Muscle of back (tissue), 11 donors: Measurements from ENCODE around the gene HOXB6. TPM values are rescaled to one million over a fixed set of nuclear protein-coding genes. Genes with fewer than 3 reads are reported as not detected.

ENCODE experiments used
- DNase-seq, 3 donors: peaks; one replicate each; pipeline versions ENCODE4 v3.0.0 to v3.0.0-alpha.2; 2013
- polyA plus RNA-seq, 10 donors: library from polyadenylated mRNA; unstranded; fragments of 120-200 nt; gene quantifications; one replicate each; pipeline ENCODE4 v1.2.1, GENCODE V29; 2013; ENCODE audit not compliant: insufficient read length in 10 of 10

Gene HOXB6
- polyA plus RNA-seq, 10 donors: 1.6 to 7.2 (median 2.8) TPM

DNA sequence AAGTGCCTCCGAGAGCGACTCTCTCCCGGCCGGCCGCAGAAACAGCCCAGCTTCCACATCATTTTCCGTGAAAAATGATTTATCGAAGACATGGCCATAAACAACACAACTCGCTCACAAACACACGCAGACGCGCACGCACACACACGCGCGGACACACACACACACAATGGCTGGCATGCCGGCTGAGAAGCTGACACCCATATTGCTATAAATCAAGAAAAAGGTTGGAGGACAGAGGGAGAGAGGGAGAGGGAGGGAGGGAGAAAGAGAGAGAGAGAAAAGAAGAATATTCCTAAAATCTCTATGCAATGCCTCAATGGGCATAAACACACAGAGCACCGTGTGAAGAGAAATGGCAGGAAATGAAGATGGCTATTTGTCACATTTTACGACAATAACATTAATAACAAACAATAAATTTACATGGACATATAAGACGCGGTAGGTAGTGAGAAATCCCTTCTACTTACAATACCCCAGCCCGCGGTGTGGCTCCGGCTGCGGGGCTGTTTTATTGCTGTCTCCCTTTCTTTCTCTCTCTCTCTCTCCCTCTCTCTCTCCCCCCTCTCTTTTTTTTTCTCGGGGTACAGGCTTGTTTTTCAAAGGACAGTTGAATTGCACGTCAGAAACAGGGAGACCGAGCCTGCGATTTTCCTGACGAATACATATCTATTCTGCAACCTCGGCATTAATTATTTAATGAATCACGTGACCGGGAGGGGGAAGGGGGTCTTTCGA lies 36.1 kb downstream of the HOXB6 start:
- peak in 1 of 3 donors; percentile 51 for DNase-seq

DNA sequence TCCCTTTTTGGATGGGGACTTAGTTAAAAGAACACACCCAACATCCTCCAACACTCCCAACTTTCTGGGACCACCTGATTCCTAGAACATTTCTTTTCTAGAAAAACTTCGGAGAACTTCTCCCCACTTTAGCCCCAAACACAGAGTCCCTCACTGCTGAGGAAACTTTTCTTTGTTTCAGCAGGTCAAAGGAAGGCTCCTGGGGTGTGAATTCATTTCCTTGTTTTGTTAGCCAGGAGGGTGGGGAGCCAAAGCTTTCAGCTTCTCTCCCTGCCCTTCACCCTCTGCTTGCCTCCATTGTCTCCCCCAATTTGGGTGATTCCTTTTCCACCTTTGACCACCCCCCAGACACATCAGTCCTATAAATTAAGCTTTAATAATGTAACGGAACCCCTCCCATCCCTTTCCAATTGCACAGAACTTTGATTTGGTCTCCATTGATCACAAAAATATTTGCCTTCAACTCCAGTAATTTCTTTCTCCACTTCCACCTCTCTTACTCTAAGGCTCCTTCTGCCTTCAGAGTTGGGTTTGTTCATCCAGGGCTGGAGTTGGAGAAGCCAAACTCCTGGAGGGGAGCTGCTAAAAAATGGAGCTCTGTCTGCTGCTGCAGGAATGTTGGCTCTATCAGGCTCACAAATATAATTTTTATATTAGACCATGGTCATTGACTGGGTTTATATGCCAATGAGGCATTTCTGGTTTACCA lies 37.0 kb downstream of the HOXB6 start:
- no peak for DNase-seq

DNA sequence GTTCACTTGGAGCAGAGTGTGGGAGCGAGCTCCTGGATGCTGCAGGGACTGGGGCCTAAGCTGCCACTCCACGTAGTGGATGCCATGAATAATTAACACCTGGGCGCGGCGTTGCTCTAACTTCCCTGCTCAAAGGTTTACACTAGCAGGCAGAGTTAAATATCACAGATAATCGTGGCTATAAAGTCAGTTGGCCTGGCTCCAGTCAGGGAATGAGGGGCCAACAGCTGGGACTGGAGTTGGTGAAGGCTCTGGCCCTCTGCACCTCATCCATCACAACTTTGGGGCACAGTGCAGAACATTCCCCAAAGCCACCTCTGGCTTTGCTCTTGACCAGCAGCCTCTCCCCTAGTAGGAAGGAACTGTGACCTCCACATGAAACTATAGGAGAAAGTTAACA lies 37.6 kb downstream of the HOXB6 start:
- DNase-seq: no peak

DNA sequence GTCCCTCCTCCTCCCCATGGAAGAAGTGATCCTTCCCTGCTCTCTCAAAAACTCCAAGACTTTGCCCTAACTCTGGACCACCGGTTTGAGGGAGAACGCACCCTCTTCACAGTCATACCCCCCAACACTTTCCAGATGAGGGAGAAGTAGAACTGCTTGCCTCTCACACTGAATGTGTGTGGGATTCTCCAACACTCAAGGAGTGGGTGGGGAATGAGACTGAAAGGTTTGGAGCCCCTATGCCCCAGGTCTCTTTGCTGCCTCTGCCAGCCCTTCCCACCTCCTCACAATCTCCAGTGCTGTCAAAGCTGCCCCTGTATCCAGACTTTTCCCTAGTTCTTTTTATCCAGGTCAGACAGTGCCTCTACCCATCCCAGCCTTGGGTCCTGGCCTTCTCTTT lies 38.1 kb downstream of the HOXB6 start:
- DNase-seq: no peak

DNA sequence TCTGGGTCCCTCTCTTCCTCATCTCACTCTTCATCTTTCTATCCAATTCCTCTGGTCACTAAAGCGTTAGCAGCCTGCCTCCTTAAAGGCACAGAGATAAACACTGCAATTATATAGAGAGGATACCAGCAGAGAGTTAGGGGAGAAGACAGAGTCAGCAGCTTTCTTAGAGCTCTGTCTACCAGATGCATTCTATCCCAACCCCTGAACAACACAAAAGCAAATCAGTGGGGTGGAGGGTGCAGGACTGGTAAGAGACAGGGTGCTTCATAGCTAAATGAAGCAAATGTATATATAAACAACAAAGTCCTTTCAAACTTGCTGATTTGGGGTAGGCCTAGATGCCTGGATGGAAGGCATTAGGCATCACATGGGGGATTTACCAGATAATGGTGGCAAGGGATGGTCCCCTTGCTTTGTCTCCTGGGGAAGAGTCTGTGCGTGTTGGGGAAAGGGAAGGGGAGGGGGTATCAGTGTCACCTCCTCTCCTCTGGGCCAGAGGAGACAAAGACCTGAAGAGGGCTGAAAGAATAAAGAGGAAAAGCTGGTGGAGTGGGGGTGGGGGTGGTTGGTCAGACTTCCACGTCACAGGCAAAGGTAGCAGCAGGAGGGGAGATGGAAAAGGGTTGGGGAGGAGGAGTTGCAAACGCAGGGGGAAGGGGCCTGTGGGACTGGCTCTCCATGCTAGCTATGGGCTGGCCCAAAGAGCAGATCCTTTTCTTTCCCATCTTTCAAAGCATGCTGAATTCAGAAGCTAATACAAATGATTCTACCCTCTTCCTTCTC lies 38.7 kb downstream of the HOXB6 start:
- DNase-seq: no peak

DNA sequence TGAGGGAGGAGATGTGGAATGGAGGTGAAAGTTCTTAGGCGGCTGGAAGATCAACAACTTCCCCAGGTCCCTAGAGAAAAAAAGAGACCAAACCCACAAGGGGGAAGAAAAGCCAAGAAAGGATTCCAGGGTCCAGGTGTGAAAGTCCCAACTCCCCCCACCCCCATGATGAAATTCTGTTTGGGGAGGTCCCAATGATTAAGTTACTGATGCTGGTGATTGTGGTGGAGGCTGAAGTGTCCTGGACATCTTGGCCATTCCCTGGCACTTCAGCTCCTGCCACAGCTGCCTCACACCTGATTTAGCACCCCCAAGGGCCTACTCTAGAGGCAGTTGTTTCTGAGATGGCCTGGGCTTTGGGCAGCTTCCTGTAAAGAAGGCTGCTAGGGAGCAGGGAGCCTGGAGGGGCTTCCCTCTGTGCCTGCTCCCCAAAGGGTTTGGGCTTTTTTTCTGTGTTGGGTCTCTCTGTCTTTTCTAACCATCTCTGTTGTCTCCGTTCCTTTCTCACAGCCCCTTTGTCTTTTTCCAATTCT lies 39.7 kb downstream of the HOXB6 start:
- no peak for DNase-seq

DNA sequence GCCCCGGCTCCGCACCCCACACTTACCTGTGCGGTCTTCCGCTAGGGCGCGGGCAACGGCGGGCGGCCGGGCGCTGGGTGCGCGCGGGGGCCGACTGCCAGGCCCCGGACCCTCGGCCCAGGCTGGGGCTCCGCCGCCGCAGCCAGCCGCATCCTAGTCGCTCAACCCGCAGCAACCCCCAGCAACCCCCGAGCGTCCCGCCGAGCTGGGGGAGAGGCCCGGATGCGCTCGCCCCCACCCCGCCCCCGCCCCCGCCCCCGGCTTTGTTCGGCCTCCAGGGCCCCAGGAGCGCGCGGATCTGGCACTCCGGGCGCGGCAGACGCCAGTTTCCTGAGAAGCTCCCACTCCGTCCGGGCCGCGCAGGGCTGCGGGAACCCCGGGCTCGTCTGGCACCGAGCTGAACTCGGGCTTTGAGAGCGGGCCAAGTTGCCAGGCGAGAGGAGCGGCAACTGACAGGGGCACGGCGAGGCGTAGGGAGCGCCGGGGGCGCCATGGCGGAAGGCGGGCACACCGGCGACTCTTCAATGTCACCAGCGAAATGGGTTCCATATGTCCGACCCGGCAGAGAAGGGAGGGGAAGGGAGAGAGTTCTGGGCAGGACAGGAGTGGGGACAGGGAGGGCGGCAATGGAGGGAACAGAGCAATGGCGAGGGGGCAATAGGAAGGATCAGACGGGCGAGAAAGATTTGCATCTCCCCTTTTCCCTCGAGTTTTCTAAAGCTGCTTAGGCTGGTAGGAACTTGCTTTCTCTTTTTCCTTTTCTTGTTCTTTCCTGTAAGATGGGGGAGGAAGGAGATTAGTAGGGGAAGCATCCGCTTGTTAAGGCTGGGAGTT lies 40.4 kb downstream of the HOXB6 start:
- DNase-seq: peak in 1 of 3 donors; percentile 73

DNA sequence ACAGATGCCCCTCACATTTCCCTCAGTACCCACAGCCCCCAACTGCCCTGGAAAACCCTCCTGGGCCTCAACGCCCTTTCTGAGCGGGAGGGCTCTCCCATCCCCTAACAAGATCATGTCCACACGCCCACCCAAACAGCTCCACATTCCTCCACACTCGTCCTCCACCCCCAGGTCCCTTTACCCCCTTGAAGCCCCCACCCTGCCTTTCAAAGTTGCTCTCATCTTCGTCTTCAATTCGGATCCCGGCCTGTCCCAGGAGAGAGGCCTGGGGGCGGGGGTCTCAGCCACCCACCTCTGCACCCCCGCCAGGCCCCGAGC lies 41.0 kb downstream of the HOXB6 start:
- DNase-seq: no peak

DNA sequence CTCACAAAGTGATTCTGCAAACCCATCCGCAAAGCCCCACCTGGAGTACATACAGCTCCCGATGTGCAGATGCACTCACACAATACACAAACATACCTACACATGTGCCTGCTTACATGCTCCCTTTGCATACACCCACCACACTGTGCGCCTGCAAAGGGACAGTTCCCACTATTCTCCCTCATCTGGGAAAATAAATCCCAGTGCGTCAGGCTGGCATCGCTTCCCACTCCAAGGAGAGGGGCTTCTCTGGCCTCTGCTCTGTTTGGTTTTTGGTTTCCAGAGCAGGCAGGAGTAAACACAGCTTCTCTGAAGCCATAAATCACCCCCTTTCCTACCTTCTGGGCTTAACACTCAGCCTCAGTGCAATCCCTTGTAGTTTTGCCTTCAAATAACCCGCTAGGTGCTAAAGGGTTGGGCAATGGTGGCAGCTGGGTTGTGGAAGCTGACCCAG lies 41.4 kb downstream of the HOXB6 start:
- peak in 1 of 3 donors; percentile 32 for DNase-seq

DNA sequence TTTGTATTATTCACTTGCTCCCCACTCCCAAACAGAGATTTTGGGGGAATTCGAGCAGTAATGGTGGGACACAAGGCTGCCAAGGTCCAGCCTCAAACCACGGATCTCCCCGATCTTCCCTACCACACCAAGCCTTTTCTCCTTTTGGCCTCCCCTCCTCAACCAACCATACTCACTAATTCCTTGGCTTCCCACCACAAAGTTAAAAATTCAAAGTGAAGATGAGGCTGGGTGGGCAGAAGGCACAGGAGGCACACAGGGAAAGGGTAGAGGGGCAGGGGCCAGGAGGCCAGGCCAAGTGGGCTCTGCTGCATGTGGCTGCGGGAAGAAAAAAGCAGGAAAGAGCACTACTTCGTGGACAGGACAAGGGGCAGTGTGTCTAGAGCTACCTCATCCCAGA lies 41.9 kb downstream of the HOXB6 start:
- no peak for DNase-seq

DNA sequence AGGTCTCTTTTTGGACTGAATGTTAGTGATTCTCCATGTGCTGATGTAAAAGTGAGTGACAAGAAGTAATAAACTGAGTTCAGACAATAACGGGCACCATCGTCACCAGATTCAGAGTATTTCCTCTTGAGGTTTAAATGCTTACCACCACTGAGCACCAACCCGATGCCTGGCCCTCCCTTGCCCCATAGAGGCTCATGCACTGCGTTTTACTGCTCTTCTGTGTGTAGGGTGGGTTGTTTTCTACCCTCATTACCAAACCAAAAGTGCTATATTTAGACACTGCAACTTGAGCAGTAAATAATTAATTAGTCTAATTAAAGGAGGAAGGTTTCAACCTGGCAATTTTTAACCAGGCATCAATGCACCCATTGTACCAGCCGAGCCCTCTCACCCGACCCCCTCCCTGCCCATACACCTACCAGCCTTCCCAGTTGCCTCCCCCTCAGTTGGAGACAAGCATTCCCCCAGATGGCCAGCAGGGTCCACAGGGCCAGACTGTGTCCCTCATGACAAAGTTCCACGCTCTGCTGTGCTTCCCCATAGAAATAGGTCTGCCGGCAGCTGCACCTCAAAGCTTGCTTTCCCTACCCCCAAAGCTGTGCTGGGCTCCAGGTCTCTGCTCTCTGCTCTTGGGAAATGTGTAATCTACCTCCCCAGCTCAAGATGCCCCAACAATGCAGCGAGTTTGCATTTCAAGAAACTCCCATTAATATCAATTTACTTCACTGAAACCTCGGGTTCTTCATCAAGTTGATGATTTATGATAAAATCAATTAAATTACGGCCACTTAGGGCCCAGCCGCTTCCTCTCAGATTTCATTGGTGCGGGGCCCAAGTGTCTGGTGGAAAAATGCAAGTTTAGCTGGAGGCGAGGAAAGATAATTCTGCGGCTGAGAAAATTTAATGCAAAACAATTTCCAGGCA lies 42.6 kb downstream of the HOXB6 start:
- no peak for DNase-seq

DNA sequence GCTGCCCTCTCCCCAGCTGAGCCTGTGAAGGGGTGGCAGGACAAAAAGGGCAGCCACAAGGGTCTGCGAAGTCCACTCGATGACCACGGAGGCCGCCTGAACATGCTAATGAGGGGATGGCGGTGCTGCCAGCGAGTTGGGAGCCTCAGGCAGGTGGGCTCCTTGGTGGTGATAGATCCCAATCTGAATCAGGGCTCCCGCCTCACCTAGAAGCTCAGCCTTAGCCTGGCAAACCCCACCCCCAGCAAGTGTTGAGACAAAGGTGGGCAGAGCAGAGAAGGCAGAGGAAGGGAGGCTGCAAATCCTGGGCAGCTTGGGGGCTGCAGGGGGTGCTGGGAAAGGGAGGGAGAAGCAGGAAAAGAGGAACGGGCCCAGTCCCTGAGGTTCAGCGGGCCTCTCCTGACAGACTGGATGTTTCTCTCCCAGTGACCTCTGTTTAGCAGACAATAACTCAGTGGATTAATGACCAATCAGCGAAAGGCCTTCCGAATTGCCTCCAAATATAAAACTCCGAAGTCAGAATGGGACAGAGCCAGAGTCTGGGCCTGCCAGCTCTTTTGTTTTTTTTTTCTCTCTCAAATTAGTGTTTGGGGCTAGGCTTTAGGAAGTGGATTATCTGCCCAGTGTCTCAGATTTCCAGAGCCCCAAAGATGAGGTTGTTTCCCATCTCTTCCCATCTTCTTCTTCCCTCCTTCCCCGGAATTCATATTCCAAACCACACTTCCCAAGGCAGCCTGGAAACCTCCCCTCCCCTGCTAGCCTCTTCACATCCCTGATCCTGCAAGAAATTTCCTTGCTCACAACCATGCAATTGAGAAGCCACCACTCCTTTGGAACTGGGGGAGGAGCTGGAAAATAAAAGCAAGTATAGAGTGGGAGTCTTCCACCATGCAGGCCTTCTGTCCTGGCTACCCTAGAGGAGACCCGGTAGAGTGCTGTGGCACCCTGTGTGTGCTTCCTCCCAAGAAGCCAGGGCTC lies 44.7 kb downstream of the HOXB6 start:
- DNase-seq: no peak

DNA sequence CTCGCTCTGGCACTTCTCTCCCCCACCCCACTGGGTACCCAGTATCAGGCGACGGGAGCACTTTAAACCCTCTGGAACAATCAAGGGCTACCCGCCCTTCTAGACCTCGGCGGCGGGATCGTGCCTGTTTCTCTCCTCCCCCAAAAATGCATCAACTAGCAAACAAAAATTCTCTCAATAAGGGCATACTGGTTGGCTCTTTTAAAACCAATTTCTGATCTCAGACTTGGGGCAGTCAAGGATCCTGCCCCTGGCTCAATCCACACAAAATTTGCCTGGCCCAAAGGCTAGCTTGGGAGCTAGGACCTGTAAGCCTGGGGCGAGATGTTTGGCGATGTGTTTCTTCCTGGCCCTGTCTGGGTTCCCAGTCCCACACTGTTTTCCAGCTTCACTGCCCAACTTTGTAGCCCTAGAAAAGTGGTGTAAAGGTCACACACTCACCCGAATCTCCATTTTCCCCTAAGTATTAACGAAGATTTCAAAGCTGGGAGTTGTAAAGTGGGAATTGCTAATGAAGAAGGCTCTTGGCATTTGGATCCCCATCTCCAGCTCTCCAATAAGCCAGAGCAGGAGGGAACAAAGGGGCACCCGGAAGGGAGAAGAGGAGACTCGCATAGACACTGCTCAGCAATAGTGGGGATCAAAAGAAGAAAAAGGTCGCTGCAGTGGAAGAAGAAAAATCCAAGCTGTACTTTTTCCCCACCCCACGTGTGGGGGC lies 45.5 kb downstream of the HOXB6 start:
- no peak for DNase-seq

DNA sequence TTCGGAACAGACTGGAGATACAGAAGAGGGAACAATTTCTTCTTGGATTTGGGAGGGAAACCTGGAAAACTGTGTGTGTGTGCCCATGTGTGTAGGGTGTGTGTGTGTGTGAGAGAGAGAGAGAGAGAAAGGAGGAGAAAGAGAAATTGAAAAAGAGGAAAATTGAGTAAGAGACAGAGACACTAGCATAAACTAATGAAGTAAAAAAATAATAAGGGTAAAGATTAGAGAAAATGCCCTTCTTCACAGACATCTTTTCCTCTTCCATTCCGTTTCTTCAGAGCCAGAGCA lies 46.0 kb downstream of the HOXB6 start:
- DNase-seq: no peak

DNA sequence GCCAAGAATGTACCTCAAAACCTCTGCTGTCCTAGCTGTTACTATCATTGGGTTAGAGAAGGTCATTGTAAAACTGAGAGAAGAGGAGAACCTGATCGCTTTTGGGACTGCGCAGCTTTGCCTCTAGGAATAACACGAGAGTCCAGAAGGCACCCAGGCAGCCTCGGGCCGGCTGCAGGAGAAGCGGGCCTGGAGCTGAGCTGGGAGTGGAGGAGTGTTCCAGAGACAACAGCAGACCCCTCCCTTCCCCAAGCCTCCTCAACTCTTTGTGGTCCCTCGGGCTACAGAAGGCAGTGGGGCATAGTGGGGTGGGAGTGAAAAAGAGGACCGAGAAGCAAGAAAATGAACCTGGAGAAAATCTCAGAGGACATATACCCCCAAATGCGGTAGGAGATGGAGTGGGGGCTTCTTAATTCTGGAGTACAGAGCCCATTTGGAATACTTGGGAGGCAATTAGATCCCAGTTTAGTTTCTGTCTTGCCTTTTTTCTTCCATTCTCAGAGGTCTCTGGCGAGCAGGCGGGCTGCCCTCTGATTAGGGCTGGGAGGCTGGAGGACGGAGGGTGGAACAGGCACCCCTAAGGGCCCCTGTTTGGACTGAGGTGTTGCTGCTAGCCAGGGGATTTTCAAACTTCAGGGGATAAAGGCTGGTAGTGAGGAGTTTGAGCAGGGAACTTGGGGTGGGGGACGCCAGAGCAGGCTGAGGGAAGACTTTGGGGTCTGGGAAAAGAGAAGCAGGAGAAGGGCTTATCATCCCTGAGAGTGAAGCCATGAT lies 46.5 kb downstream of the HOXB6 start:
- peak in 1 of 3 donors; percentile 2 for DNase-seq

DNA sequence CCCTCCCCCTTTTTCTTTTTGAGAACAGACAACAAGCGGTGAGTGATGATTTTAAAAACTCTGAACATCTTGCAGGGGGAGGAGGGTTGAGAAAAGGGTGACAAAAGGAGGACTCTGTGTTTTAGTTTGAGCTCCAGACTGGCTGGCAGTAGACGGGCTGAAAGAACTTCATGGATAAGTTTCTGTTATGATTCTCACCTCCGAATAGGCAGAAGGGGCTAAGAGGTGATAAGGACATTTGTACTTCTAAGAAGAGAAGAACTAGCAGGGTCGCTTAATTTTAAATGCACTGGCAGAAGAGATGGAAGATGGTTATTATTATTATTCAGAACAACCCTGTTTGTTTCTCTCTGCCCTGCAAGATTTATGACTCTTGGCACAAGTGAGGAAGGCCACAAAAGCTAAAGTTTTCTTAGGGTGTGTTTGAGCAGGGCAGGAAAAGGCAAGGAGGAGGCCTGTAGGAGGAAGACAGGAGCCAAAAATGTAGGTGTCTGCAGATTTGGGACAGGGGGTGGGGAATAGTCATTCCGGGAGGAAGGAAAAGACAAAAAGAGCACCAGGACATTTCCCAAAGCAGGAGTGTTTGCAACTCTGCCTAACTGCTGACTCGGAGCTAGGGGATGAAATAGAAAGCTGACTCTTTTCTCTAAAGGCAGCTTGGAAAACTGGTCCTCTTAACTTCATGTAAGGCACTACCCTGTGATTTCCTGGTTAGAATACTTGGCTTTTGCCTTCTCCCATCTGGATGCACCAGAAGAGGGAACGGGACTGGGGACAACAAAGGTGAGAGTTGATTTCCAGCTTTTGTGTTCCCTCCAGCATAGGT lies 48.0 kb downstream of the HOXB6 start:
- DNase-seq: peak in 2 of 3 donors; percentile 22 to 48

DNA sequence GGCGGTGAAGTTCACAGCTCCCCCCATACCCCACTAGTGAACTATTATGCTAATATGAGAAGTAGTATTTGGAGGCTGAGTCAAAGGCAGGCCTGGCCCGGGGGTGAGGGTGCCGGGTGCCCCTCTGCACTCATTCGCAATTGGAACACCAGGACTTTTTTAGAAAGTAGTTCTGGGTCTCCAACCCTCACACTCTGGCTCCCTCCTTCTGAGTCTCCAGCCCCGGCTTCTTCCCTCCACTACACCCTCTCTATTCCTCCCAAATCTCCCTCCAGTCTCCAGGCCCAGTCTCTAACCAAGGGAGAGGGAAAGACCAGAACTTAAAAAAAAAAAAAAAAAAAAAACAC lies 48.6 kb downstream of the HOXB6 start:
- no peak for DNase-seq
